HK-2 (cell line): Measurements from ENCODE around the gene THOC7.
A peak's percentile ranks its signal among the peaks of the same experiment; 100 is the strongest.

Experiments used
- DNase-seq: peaks from one replicate; pipeline ENCODE4 v3.0.0-alpha.2; 2018; ENCODE audit not compliant: unreplicated experiment

The THOC7 gene

DNA sequence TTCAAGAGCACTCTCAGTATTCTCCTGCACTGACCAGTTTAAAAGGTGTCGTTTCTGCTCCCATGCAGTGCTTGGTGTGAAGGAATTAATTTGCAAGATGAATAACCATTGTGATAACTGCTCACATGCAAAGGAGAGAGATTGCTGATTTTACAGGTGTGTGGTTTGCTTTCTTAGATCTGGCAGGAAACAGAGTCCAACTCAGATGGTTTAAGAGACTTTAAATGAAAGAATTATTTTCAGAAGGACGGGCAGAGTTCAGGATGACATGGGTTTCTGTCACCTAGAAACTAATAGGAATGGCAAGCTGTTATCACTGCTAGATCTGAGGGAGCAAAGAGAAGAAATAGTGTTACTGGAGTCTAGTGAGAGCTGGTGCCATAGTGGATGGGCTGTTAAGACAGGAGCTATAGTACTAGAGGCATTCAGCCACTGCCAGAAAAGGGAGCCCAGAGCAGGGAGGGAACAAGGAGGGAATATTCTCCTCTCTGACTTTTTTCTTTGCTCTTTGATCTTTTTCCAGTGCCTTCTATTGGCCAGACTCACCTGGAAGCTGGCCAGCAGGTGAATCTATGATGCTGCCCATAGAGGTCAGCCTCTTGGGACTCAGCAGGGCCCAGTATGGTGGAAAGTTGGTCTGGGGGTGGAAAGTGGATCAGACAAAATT is 14.9 kb upstream of the THOC7 start:
- no peak for DNase-seq

DNA sequence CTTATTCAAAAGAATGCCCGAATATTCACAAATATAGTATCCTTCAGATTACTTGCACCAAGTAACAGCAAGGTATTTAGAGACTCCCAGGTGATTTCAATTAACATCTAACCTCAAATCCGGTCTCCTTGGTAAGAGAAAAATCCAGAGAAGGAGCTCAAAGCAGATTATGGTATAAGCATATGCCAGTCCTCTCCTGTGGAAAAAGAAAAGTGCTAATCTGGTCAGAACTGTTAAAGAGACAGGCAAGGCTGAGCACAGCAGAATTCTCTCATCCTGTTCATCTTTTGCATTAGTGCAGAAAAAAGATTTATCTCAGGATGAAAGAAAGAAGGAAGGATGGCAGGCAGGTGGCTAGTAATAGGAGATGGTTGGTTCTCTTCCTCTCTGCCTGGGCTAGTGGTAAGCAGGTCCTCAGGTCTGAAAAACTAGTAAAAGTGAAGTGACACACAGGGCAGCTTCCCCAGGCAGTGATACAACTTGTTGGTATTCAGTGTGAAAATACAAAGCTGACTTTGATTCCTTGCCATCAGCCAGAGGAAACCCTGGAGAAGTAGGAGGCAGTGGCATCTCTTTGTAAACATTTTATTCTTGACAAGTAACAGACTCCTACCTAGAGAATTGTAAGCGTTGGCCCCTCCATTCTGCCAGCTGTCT is 14.3 kb upstream of the THOC7 start:
- DNase-seq = no peak

DNA sequence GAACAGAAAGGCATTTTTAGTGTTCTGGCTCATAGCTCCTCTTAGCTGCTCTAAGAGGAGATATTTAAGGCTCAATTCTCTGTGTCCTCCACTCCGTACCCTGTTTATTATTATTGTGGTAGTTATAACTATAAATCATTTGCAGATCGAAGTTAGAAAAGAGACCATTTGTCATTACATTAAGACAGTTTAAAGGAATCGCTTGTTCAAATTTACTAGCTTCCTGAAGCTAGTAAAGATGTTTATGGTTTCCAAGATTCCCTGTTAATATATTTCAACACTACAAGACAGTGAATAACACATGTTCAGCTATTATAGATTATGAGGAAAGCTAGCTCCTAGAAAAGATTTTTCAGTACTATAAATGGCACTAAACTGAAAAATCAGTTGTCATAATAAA is 12.7 kb upstream of the THOC7 start:
- no peak for DNase-seq

DNA sequence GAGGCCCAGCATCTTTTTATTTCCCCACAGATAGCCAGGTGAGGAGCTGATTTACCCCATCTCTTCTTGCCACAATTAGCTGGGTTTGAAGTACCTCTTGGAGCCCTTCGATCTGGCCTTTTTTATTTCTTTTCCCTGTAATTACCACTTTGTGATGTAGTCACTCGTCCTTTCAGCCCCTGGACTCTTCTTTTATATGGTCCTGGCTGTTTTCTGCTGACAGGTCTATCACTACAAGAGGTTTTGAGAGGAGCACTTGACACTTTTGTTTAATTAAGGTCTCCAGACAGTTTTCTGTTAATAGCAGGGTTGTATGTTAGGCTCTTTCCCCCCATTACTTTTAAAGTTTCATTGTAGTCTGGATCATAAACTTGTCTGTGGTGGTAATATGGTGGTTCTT is 11.9 kb upstream of the THOC7 start:
- no peak for DNase-seq

DNA sequence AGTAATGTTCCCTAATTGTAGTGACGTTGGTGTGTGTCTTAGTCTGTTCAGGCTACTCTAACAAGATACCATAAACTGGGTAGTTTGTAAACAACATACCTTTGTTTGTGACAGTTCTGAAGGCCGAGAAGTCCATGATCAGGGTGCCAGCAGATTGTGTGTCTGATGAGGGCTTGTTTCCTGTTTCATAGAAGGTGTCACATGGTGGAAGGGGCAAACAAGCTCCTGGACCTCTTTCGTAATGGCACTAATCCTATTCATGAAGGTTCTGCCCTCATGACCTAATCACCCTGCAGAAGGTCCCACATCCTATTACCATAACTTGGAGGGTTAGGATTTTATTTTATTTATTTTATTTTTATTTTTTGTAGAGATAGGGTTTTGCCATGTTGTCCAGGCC is 11.2 kb upstream of the THOC7 start:
- DNase-seq = no peak

DNA sequence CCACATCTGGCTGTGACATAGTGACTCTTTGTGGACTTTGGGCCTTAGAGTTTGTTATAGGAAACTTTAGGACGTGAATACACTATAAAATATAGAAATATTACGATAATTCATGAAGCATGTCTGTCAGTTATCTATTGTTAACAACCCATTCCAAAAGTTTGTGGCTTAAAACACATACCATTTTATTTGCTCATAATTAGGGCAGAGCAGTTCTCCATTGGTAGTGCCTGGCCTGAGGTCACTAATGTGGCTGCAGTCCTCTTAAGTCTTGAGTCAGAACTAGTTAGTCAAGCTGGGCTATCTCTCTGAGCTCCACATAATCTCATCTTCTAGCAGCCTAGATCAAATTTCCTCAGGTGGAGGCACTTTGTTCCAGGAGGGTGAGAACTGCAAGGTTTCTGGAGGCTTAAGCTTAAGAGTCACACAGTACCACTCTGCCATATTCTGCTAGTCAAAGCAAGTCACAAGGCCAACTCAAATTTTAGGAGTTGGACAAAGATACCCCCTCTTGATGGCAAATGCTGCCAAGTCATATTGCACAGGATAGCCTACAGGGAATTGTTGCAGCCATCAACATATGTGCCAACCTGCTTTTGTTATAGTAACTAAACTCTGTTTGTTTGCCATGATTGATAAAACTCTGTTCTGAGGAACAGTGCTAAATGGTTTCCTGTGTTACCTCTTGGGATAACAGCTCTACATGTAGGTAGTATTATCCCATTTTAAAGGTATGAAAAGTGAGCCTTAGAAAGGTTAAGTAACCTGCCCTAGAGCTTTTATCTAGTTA is 8.7 kb upstream of the THOC7 start:
- DNase-seq = no peak

DNA sequence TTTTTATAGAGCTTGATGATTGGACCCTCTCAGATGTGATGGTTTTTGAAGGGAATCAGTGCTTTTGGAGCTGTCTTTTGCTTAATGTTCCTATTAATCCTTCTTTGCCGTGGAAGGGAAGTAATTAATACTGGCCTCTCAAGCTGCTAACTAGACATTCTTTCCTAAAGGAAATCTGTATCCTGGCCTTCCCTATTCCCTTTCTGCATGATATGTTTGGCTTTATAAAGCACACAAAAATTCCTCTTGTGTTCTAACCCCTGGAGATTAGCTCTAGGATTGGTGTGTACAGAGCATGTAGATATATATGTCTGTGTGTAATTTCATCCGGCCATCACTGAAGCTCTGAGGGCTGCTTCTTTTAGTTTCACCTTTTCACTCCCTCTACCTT is 7.0 kb upstream of the THOC7 start:
- DNase-seq = no peak

DNA sequence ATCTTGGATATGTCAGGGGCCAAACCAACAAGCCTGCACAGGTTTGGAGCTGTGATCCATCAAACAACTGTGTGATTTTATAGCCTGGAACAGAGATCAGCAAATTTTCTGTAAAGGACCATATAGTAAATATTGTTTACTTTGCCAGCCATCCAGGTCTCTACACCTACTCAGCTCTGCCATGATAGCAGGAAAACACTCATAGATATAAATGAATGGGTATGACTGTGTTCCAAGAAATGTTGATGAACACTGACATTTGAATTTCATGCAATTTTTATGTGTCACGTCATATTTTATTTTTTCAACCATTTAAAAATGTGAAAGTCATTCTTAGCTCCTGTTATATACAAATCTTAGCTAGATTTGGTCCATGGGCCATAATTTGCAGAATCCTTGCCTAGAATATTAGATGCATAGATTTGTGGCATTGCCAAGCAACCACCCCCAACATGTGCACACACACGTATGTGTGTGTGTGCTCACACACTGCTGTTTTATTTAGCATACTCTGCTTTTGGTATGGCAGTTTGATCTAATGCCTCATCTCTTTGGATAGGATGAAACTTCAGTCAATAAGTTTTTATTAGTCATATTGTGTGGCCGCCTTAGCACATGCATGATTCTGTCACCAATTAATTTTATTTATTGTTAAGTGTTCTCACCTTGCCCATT is 6.5 kb upstream of the THOC7 start:
- DNase-seq = no peak

DNA sequence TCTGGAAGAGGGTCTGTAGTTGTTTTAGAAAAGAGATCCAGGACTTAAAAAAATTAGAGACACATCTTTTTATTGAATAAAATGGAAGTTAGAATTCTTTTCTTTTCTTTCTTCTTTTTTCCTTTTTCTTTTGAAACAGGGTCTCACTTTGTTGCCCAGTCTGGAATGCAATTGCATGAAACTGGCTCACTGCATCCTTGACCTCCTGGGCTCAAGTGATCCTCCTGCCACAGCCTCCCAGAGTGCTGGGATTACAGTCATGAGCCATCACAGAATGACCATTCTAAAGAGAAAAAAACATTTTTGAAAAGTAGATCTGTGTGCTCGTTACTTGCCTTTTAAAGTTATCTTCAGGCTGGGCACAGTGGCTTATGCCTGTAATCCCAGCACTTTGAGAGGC is 3.6 kb upstream of the THOC7 start:
- no peak for DNase-seq

DNA sequence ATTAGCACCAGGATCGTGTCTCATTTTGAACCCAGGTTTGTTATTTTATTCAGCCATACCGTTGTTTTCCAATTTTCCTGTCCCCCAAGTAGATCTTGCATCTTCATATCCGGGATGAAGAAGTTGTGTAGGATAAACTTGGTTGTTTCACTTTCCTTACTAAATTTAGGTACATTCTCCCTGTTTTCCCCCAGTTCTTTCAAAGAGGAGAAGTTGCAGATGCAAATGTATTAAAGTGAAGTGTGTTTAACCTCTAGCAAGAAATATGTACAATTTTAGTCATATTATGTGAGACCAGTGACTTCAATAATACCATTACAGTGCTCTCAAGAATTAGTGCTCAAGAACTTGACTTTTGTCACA is 1.3 kb upstream of the THOC7 start:
- DNase-seq = no peak

DNA sequence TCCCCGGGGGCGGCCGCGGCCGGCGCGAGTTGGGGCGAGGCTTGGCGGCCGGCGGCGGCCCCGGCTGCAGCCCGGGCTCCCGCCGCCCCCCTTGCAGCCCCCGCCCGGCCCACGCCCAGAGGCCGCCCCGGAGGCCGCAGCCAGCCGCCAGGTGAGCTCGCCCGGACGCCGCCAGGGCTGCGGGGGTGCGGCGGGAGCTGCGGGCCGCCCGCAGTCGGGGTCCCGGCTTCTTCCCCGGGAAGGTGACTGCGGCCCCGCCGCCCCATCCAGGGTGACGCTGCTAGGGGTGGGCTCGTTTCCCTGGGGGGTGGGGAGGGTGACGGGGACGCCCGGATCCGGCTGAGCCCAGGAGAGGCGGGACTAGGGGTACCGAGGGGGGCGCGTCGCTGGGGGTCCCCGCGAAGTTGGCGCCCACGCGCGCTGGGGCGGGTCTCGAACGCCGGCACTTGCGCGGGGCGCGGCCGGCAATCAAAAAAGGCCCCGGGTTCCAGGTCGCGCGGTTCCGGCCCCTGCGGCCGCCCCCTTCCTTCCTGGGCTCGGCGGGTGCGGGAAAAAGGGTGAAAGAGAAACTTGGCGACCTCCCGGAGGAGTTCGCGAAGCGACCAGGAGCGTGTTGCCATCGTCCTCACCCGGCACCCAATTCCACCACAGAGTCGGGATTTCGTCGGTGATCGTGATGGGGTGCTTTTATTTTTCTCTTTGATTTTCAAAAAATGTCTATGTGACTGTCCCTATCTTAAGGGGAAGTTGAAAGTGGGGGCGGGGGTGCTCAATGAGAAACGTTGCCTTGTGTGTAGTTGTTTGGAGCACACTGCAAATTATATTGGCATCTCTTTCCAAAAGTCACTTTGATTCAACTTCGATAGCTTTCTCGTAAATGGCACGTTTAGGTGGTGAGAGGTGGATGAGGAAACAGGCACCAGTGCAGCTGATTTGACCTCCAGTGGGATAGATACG is 681 bp upstream of the THOC7 start:
- peak; percentile 34 for DNase-seq

DNA sequence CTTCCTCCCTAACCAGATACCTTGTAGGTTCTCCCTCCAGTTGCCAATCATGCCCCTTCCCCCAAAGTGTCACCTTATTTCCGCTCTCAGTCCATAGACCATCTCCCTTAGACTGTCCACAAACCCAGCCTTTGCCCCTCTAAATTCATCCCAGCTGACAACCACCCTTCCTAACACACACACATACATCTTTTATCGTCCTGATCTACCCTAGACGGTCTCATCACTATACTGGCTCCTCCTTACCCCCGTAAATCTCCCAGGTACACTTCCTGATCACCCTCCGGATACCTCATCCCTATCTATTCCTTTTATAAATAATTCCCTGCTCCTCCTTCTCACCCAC is 828 bp downstream of the THOC7 start:
- no peak for DNase-seq

DNA sequence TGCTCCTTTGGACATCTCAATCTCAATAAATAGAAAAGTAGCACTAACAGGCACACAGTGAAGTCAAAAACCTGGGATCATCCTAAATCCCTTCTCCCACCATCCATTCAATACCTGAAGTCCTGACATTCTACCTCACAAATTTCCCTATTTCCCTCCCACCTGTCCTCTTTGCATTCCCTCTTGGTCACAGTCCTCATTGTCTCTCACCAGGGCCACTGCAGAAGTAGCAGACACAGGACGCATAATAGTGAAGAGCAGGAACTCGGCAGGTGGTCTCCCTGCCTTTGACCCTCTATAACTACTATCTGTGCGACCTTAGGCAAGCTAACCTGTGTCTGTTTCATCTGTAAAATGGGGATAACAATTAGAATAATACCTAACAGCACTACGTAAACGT is 2.3 kb downstream of the THOC7 start:
- DNase-seq = no peak

DNA sequence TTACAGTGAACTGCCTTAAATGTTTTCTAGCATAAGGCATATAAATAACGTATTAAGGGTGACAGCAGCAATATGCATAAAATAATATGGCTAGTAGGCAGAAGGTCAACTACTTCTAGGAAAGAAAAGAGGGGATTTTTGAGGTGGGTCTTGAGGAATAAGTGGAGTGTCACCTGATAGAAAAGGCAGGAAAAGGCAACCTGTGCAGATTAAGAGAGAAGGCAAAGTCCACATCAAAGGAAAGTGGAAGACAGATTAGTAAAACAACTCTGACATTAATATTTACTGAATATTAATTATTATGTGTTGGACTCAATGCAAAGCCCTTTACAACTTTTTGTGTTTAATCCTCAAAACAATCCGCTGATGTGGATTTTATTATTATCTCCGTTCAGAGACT is 2.8 kb downstream of the THOC7 start:
- no peak for DNase-seq

DNA sequence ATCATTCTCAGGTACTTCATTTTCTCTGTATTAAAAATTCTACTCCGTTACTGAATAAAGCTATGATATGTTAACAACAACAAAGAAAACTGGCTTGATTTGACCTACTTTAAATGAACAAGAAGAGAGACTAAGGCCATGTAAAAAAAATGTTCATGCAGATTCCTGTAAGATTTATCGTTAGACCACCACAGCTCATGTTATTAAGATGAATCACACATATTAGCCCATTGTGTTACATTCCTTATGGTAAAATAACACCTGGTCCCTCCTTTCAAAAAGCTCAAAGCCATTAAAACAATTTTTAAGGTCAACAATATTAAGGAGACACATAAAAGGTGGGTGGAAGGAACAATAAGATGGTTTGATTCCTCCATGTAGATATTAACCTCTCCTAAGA is 6.3 kb downstream of the THOC7 start:
- no peak for DNase-seq

DNA sequence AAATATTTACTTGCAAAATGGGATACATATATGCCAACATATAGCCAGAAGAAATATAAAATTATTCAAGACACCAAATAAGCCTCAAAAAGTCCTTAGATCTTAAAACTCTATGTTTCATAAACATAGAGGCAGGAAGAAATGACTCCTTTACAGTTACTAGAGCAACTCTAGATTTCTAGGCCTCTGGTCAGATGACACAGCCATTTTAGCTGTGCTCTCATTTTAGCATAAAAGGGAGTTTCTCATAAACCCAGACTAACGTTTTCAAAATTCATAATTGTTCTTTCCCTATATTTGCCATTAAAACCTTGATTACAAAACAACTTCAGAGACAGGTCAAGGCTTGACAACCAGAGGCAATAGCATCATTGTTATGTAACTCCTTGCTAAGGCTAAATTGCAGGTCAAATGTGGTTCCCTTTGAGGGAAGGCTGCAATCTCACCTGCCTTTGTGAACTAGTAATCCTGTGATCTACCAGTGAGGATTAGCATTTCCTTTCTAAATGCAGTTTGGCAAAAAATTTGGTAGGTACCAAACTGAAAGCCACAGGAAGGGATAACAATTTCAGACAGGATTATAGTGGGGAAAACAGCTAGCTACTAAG is 8.2 kb downstream of the THOC7 start:
- no peak for DNase-seq

DNA sequence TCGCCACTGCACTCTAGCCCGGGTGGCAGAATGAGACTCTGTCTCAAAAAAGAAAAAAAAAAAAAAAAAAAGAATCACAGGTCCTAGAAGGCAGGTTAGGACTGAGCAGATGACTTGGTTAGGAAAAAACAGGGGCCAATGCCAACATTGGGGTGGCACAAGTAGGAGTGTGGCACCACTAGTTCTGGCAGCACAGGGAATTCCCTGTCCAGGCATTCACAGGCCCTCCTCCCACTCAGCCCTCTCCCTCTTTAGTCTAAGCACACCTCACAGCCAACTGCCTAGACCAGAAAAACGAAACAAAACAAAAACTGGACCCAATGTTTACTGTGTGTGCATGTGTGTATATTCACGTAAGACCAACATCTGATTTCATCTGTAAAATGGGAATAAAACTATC is 10.5 kb downstream of the THOC7 start:
- no peak for DNase-seq

DNA sequence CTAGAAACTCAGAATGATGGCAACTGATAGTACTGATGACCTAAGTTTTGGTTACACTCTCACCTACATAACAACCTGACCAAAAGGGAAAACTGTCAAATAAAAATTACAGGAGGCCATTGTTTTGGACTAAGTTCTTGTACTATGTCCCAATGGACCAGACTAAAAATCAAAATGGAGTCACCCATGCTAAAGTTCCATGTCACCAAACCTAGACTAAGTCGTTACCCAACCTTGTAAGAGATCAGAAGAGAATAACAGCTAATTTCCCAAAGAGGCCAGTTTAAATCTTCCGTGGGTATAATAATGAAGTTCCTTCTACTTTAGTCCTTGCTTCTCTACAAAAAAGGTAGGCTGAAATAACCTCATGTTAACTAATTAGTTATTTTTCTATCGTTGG is 12.3 kb downstream of the THOC7 start:
- DNase-seq = no peak

DNA sequence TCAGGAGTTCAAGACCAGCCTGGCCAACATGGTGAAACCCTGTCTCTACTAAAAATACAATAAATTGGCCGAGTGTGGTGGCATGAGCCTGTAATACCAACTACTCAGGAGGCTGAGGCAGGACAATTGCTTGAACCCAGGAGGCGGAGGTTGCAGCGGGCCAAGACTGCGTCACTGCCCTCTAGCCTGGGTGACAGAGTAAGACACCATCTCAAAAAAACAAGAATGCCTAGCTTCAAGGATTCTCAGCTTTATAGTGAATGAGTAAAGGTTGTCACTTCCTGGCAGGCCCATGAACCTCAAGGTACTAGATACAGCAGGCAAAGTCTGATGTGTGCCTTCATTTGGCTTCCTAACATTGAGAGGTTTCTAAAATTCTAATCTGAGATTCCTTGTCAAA is 14.4 kb downstream of the THOC7 start:
- DNase-seq = no peak

DNA sequence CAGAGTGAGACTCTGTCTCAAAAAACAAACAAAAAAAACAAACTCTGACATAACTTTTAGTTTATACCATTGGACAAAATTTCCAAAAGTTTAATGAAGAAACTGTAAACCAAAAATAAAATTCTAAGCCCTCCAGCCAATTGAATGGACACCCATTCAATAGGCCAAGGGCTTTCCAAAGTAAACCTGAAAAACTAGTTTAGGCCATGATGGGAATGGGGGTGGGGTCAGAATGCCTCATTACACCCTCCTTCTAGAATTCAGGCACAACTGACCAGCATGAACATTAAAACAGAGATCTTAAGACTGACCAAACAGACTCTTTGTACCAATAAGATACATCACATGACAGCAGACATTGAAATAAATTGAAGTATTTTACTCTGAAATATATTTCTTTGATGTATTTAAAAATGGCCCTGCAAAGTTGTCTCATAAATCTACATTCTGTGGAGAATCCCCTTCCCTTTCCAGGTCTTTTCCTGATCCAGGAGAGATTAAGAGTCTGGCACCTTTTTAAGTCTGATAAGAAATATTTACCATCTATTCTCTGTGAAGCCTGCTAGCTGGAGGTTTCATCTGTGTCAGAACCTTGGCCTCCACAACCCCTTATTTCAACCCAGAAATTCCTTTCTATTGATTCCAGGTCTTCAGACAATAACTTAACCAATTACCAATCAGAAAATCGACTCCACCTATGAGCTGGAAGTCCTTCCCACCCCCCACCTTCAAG is 15.7 kb downstream of the THOC7 start:
- no peak for DNase-seq

DNA sequence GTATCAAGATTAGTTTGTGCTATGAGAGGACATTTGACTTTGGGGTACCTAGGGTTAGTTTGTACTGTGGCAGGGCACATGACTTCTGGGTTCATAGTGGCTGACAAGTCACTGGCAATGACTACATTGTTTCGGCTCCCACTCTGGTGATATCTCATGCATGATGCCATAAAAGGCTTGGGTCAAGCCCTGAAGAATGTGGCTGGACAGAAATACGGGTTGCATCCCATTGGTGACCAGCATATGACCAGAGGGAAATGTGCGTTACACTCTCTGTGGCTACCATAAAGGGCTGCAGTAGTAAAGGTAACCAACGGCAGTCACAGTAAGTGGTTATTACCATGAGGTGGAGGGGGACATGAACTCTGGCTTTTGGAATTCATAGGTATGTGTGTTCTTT is 18.4 kb downstream of the THOC7 start:
- DNase-seq = no peak
